K562 (cell line): ENCODE measurements around the gene RARRES2. TPM values are rescaled to one million over a fixed set of nuclear protein-coding genes. Genes with fewer than 3 reads are reported as not detected.
"Not testable (repeated sequence)": the region's sequence is repeated elsewhere in the genome, so short reads cannot be mapped to it uniquely, and the experiment has no call there.

Source experiments
- ATF7 ChIP-seq: fragments of 450-650 bp; IDR thresholded peaks from 2 replicates; pipeline ENCODE4 v1.7.1; 2014; ENCODE audit warnings: mild to moderate bottlenecking, moderate library complexity
- ELF1 ChIP-seq: fragments of 200-800 bp; sonication (Bioruptor generic); IDR thresholded peaks from 2 replicates; pipeline ENCODE4 v1.6.1; 2016; ENCODE audit warnings: missing genetic modification characterization, missing compliant biosample characterization
- FOSL1 ChIP-seq: fragments of 200-800 bp; sonication (Bioruptor generic); conservative IDR thresholded peaks from 2 replicates; pipeline ENCODE4 v1.6.1; 2016; ENCODE audit warnings: missing genetic modification characterization, missing compliant biosample characterization
- FOXJ2 ChIP-seq: fragments of 200-800 bp; sonication (Bioruptor generic); IDR thresholded peaks from 2 replicates; pipeline ENCODE4 v1.6.1; 2016; ENCODE audit warnings: missing genetic modification characterization, missing compliant biosample characterization
- HDAC2 ChIP-seq: fragments of 450-650 bp; IDR thresholded peaks from 2 replicates; pipeline ENCODE4 v1.6.1; 2016; ENCODE audit warnings: mild to moderate bottlenecking
- KLF6 ChIP-seq: fragments of 250-450 bp; sonication (Bioruptor Pico); IDR thresholded peaks from 2 replicates; pipeline ENCODE4 v1.4.0; 2020; ENCODE audit warnings: mild to moderate bottlenecking, moderate library complexity, borderline replicate concordance
- MAZ ChIP-seq, 2 experiments: fragments of 450-650 bp in 1 of 2; sonication (generic) in 1 of 2; formaldehyde crosslinking; IDR thresholded peaks in 1 of 2; conservative IDR thresholded peaks in 1 of 2; 2 replicates each; pipeline versions ENCODE4 v1.4.0 to v1.5.0; 2020; ENCODE audit warnings: mild to moderate bottlenecking in 1 of 2, missing genetic modification reagents in 1 of 2
- MECOM ChIP-seq: fragments of 250-450 bp; sonication (Bioruptor Pico); IDR thresholded peaks from 2 replicates; pipeline ENCODE4 v1.8.0; 2022; ENCODE audit warnings: inconsistent platforms
- MEF2D ChIP-seq: conservative IDR thresholded peaks from 2 replicates; pipeline ENCODE4 v1.6.1; 2016; ENCODE audit warnings: low read depth, missing genetic modification characterization, missing compliant biosample characterization
- MEIS2 ChIP-seq: fragments of 450-650 bp; IDR thresholded peaks from 2 replicates; pipeline ENCODE4 v1.6.1; 2014; ENCODE audit warnings: mild to moderate bottlenecking; ENCODE audit not compliant: partially characterized antibody
- MTA3 ChIP-seq: fragments of 450-650 bp; formaldehyde crosslinking; IDR thresholded peaks from 2 replicates; pipeline ENCODE4 v1.6.1; 2017; ENCODE audit warnings: mild to moderate bottlenecking, borderline replicate concordance
- NR4A1 ChIP-seq, 2 experiments: fragments of 250-450 bp in 1 of 2; fragments of 450-650 bp in 1 of 2; sonication (Bioruptor Pico) in 1 of 2; IDR thresholded peaks; 2 replicates each; pipeline versions ENCODE4 v1.4.0 to v1.6.1; 2016 to 2020; ENCODE audit warnings: mild to moderate bottlenecking in 2 of 2, missing compliant biosample characterization in 1 of 2, missing genetic modification characterization in 1 of 2, moderate library complexity in 1 of 2
- NRF1 ChIP-seq, 2 experiments: fragments of 450-650 bp; IDR thresholded peaks in 1 of 2; conservative IDR thresholded peaks in 1 of 2; 2 replicates each; pipeline ENCODE4 v1.6.1; 2014; ENCODE audit warnings: mild to moderate bottlenecking in 2 of 2
- PBX2 ChIP-seq, 2 experiments: IDR thresholded peaks in 1 of 2; conservative IDR thresholded peaks in 1 of 2; 2 replicates each; pipeline ENCODE4 v1.6.1; 2016; ENCODE audit warnings: low read depth in 2 of 2, mild to moderate bottlenecking in 1 of 2, missing compliant biosample characterization in 1 of 2, missing genetic modification characterization in 1 of 2, moderate library complexity in 1 of 2
- SMAD4 ChIP-seq: fragments of 250-450 bp; sonication (Bioruptor Pico); conservative IDR thresholded peaks from 2 replicates; pipeline ENCODE4 v1.8.0; 2021; ENCODE audit warnings: inconsistent platforms, mild to moderate bottlenecking, moderate library complexity
- ZBTB17 ChIP-seq: fragments of 450-650 bp; formaldehyde crosslinking; IDR thresholded peaks from 2 replicates; pipeline ENCODE4 v1.4.0; 2020; ENCODE audit warnings: mild to moderate bottlenecking
- ZBTB2 ChIP-seq: fragments of 450-650 bp; IDR thresholded peaks from 2 replicates; pipeline ENCODE4 v1.6.1; 2016; ENCODE audit warnings: antibody characterized with exemption
- ZNF592 ChIP-seq: fragments of 450-650 bp; IDR thresholded peaks from 2 replicates; pipeline ENCODE4 v1.6.1; 2017; ENCODE audit warnings: antibody characterized with exemption, mild to moderate bottlenecking
- polyA plus RNA-seq, 8 experiments: library from polyadenylated mRNA; depleted of rRNA in 4 of 8; stranded (reverse) in 5 of 8; unstranded in 3 of 8; fragments of >200 nt; fragmentation: Nextera tagmentation in 2 of 8; fragmentation: Illumina TruSeq in 1 of 8; extraction: Ambion mirVana in 2 of 8; extraction: Trizol in 1 of 8; gene quantifications; 2 replicates each; pipeline versions ENCODE4 v1.2.1 to v1.2.3, GENCODE V29; 2011 to 2014; ENCODE audit warnings: inconsistent platforms in 1 of 8, missing spikeins in 1 of 8
- total RNA-seq, 7 experiments: library from RNA; depleted of rRNA in 6 of 7; stranded (reverse); fragments of >200 nt in 6 of 7; fragmentation: Illumina TruSeq in 2 of 7; extraction: Trizol in 2 of 7; gene quantifications; 2 replicates each; pipeline versions ENCODE4 v1.2.1 to v1.2.3, GENCODE V29; 2011 to 2021; ENCODE audit warnings: low replicate concordance in 1 of 7

Gene RARRES2
- total and polyA plus RNA-seq, 9 of the 15 experiments (the other 6 are each of a cell fraction or from before 2014, with no cell fraction given) = 0.11 to 1.7 (median 0.23) TPM; not detected in 6

- TF ChIP-seq MAZ (CRISPR knock-in tag; conservative IDR thresholded peaks at IDR 0.05 in 1 of 2, IDR thresholded peaks at IDR 0.05 in 1 of 2) (peak; percentile 22 to 51; a peak in 1 of 4 replicates), ELF1 (tag) (peak; percentile 55), MTA3 (0 out of 2 replicates have a peak, but pooled peaks have one; percentile 85), SMAD4 (CRISPR knock-in tag) (peak; percentile 72), PBX2 (CRISPR knock-in tag; IDR thresholded peaks at IDR 0.05; ENCODE audit: low read depth) (peak; percentile 71), PBX2 (tag; conservative IDR thresholded peaks at IDR 0.05; ENCODE audit: low read depth) (peak; percentile 99), MECOM (peak; percentile 84), NRF1 (conservative IDR thresholded peaks at IDR 0.05 in 1 of 2, IDR thresholded peaks at IDR 0.05 in 1 of 2) (peak; percentile 15 to 42; a peak in 3 of 4 replicates), ZBTB17 (CRISPR knock-in tag) (peak; percentile 78), HDAC2 (peak; percentile 92), KLF6 (CRISPR knock-in tag) (peak; percentile 11; the same call in 1 of the 2 replicates), MEIS2 (peak; percentile 99), ATF7 (peak; percentile 78), ZBTB2 (peak; percentile 40; the same call in 1 of the 2 replicates), NR4A1 (tag; IDR thresholded peaks at IDR 0.05) (peak; percentile 71; the same call in 1 of the 2 replicates), FOXJ2 (peak; percentile 83), MEF2D (tag) (peak; percentile 77; the same call in 1 of the 2 replicates), ZNF592 (peak; percentile 87), FOSL1 (tag) (peak; percentile 67)
- not testable (repeated sequence) for TF ChIP-seq NR4A1 (CRISPR knock-in tag; IDR thresholded peaks at IDR 0.05)
Measured at GRCh38 chr7:150302908-150303310, 38.5 kb downstream of the RARRES2 start (continued).
